Prostate gland (tissue), 2 donors: ENCODE measurements around the gene IRX2.

Source experiments
- POLR2A ChIP-seq: fragments of 450-650 bp; IDR thresholded peaks from one replicate; pipeline ENCODE4 v1.6.1; 2016; ENCODE audit warnings: antibody characterized with exemption, mild to moderate bottlenecking
- POLR2AphosphoS5 ChIP-seq: sonication (generic); formaldehyde crosslinking; IDR thresholded peaks from one replicate; pipeline ENCODE4 v1.6.1; 2017; ENCODE audit warnings: antibody characterized with exemption
- TF ChIP-seq, protein P1 (sequence below), 4 experiments: fragments of 200-600 bp in 2 of 4; fragments of 450-650 bp in 2 of 4; sonication (generic) in 2 of 4; IDR thresholded peaks; 1 replicate in 3 of 4; 2 replicates in 1 of 4; pipeline ENCODE4 v1.5.1; 2016 to 2019; ENCODE audit warnings: antibody characterized with exemption in 4 of 4, mild to moderate bottlenecking in 2 of 4, moderate library complexity in 2 of 4

DNA sequence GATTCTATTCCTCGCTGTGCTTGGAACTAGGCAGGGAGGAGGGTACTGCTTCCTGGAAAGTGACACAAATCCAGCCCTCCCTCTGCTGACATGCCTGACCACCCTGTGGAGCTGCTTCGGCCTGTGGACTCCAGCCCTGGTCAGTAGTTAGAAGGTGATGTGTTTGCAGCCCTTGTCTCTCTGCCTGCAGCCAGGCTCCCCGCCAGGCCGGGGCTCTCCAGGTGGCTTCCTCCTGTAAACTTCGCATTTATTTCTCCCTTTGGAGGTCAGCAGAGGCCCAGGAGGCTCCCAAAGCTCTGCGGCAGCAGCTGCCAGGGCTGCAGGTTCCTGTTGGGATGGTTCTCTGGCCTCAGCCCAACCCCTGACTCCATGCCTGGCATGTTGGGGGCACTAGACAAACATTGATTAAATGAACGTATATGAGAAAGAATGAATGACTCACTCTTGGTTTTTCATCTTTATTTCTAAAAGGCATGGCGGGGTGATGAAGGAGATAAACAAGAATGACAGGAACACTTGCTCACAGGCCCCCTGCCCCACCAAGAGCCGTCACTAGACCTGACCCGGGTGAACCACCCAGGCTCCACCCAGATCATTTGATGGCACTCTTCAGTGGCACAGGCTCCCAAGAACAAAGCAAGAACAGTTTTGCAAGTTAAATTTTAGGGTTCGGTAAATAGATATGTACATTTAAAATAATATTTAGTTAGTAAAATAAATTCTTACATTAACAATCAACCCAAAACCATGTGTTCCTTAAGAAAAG, 8.4 kb upstream of the IRX2 start:
- TF ChIP-seq, protein P1, sequence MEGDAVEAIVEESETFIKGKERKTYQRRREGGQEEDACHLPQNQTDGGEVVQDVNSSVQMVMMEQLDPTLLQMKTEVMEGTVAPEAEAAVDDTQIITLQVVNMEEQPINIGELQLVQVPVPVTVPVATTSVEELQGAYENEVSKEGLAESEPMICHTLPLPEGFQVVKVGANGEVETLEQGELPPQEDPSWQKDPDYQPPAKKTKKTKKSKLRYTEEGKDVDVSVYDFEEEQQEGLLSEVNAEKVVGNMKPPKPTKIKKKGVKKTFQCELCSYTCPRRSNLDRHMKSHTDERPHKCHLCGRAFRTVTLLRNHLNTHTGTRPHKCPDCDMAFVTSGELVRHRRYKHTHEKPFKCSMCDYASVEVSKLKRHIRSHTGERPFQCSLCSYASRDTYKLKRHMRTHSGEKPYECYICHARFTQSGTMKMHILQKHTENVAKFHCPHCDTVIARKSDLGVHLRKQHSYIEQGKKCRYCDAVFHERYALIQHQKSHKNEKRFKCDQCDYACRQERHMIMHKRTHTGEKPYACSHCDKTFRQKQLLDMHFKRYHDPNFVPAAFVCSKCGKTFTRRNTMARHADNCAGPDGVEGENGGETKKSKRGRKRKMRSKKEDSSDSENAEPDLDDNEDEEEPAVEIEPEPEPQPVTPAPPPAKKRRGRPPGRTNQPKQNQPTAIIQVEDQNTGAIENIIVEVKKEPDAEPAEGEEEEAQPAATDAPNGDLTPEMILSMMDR (IDR thresholded peaks at IDR 0.05): no peak
- no peak for TF ChIP-seq POLR2A
- TF ChIP-seq POLR2AphosphoS5: no peak
